Measurements from ENCODE around the gene ACOT8. TPM values are rescaled to one million over a fixed set of nuclear protein-coding genes. Genes with fewer than 3 reads are reported as not detected.

ACOT8 gene
- total and polyA plus RNA-seq, 10 of the 15 experiments (the other 5 are each of a cell fraction or from before 2014, with no cell fraction given) = 5.1 to 47.9 (median 31.8) TPM

DNA sequence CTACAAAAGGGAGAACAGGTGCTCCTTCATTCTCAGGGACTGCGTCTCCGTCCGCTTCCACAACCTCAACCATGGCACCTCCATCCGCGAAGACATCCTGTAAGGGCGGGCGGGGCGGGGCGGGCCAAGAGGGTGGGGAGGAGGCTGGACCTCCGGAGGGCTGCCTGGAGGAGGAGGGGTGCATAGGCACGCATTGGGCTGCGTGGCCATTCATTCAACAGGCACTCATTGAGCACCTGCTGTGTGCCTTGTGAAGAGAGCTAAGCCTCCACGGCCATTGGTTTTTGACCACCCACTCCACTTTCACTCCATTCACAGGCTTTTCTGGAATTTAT is 657 bp upstream of the ACOT8 start:
- H3K79me2 ChIP-seq (ENCODE audit: control insufficient read depth, insufficient read depth, low read length) = peaks cover 19% of the 10 kb centered on the region
- no peaks in the 10 kb centered on the region for H3K9me3 ChIP-seq (replicated peaks; ENCODE audit: control insufficient read depth, insufficient read depth, low read length)
- peak overlapping the region; percentile 96 for H3K27ac ChIP-seq (ENCODE audit: control insufficient read depth, insufficient read depth)
- H3K36me3 ChIP-seq (ENCODE audit: control insufficient read depth in 2 of 2, insufficient read depth in 2 of 2, low read length in 1 of 2) = no peaks in the 10 kb centered on the region
- POLR2A ChIA-PET = interaction anchor here (1.0 to 2.3 kb wide), 7 partner anchors 16 to 113 kb away, joined by 3 to 16 read pairs (median 4); partner anchors contain the start of genes NEURL2 and PCIF1
- SMC1A ChIA-PET (ENCODE audit: uncharacterized antibody, unreplicated experiment) = interaction anchor here (1.2 to 1.8 kb wide), 2 partner anchors 10 to 45 kb away, joined by 5 read pairs; partner anchors contain the start of gene UBE2C
- RAD21 ChIA-PET (ENCODE audit: unreplicated experiment) = interaction anchor here (1.4 to 1.8 kb wide), 2 partner anchors 16 to 23 kb away, joined by 5 to 6 read pairs; partner anchors contain the start of gene ZSWIM1
- CTCF ChIA-PET = interaction anchor here (0.6 to 2.6 kb wide), 8 partner anchors 16 to 401 kb away, joined by 3 to 11 read pairs (median 4); partner anchors contain the start of gene ZSWIM1
- no peaks in the 10 kb centered on the region for H4K20me1 ChIP-seq (ENCODE audit: control insufficient read depth, insufficient read depth)
- H3K9ac ChIP-seq (ENCODE audit: control insufficient read depth, insufficient read depth, low read length) = peak overlapping the region; percentile 89
- no TSS peak for BruUV-seq (replicated peaks)
- FAIRE-seq (no peak), ATAC-seq (peak; percentile 71), DNase-seq (ENCODE audit: low read depth, low spot score) (peak; percentile 31)
- peak overlapping the region; percentile 98 for H2AFZ ChIP-seq (ENCODE audit: control insufficient read depth, low read depth, low read length)
- in situ Hi-C loops (cut with MboI) = no loop called here
- intact Hi-C loops (cut with micrococcal nuclease; ENCODE audit: unreplicated experiment) = loop anchor here (2.0 to 5.0 kb wide), 3 partner anchors 33 to 77 kb away; partner anchors contain the start of genes CTSA, NEURL2, PCIF1 and UBE2C
- H3K4me3 ChIP-seq = peak overlapping the region; percentile 90
- H3K27me3 ChIP-seq (replicated peaks in 1 of 2; ENCODE audit: control insufficient read depth in 2 of 2, insufficient read depth in 2 of 2, low read length in 1 of 2) = no peaks in the 10 kb centered on the region
- peak overlapping the region; percentile 98 for H3K4me2 ChIP-seq (ENCODE audit: control insufficient read depth, insufficient read depth)
- H3K4me1 ChIP-seq (ENCODE audit: control insufficient read depth, insufficient read depth, low read length) = peaks cover 8% of the 10 kb centered on the region
- TF ChIP-seq TAF1 (IDR thresholded peaks at IDR 0.05; ENCODE audit: borderline replicate concordance, low read depth, low read length) = no peak
- TF ChIP-seq, protein P1, sequence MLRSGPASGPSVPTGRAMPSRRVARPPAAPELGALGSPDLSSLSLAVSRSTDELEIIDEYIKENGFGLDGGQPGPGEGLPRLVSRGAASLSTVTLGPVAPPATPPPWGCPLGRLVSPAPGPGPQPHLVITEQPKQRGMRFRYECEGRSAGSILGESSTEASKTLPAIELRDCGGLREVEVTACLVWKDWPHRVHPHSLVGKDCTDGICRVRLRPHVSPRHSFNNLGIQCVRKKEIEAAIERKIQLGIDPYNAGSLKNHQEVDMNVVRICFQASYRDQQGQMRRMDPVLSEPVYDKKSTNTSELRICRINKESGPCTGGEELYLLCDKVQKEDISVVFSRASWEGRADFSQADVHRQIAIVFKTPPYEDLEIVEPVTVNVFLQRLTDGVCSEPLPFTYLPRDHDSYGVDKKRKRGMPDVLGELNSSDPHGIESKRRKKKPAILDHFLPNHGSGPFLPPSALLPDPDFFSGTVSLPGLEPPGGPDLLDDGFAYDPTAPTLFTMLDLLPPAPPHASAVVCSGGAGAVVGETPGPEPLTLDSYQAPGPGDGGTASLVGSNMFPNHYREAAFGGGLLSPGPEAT (IDR thresholded peaks at IDR 0.05; ENCODE audit: low read depth) = peak; percentile 13; the same call in 1 of the 2 replicates
- 0 out of 2 replicates have a peak, but pooled peaks have one; percentile 2 for TF ChIP-seq RCOR1 (conservative IDR thresholded peaks at IDR 0.05; ENCODE audit: low read depth, low read length)
- no peak for TF ChIP-seq YY1 (IDR thresholded peaks at IDR 0.05; ENCODE audit: low read depth, low read length)
- 0 out of 2 replicates have a peak, but pooled peaks have one; percentile 2 for TF ChIP-seq TBL1XR1 (IDR thresholded peaks at IDR 0.05; ENCODE audit: low read depth, low read length)
- TF ChIP-seq SMC3 (IDR thresholded peaks at IDR 0.05; ENCODE audit: borderline replicate concordance, low read length) = no peak
- no peak for TF ChIP-seq STAT3 (IDR thresholded peaks at IDR 0.05; ENCODE audit: low read depth, low read length)
- 0 out of 2 replicates have a peak, but pooled peaks have one; percentile 0 for TF ChIP-seq JUND (IDR thresholded peaks at IDR 0.05; ENCODE audit: low read depth, low read length)
- no peak for TF ChIP-seq STAT1 (conservative IDR thresholded peaks at IDR 0.05)
- TF ChIP-seq POLR2A (IDR thresholded peaks at IDR 0.05; ENCODE audit: low read depth, low read length) = peak; percentile 7; the same call in 1 of the 2 replicates
- no peak for TF ChIP-seq ESRRA (IDR thresholded peaks at IDR 0.05; ENCODE audit: low read length)
- TF ChIP-seq, protein P2, sequence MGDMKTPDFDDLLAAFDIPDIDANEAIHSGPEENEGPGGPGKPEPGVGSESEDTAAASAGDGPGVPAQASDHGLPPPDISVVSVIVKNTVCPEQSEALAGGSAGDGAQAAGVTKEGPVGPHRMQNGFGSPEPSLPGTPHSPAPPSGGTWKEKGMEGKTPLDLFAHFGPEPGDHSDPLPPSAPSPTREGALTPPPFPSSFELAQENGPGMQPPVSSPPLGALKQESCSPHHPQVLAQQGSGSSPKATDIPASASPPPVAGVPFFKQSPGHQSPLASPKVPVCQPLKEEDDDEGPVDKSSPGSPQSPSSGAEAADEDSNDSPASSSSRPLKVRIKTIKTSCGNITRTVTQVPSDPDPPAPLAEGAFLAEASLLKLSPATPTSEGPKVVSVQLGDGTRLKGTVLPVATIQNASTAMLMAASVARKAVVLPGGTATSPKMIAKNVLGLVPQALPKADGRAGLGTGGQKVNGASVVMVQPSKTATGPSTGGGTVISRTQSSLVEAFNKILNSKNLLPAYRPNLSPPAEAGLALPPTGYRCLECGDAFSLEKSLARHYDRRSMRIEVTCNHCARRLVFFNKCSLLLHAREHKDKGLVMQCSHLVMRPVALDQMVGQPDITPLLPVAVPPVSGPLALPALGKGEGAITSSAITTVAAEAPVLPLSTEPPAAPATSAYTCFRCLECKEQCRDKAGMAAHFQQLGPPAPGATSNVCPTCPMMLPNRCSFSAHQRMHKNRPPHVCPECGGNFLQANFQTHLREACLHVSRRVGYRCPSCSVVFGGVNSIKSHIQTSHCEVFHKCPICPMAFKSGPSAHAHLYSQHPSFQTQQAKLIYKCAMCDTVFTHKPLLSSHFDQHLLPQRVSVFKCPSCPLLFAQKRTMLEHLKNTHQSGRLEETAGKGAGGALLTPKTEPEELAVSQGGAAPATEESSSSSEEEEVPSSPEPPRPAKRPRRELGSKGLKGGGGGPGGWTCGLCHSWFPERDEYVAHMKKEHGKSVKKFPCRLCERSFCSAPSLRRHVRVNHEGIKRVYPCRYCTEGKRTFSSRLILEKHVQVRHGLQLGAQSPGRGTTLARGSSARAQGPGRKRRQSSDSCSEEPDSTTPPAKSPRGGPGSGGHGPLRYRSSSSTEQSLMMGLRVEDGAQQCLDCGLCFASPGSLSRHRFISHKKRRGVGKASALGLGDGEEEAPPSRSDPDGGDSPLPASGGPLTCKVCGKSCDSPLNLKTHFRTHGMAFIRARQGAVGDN (IDR thresholded peaks at IDR 0.05) = 0 out of 2 replicates have a peak, but pooled peaks have one; percentile 17
- TF ChIP-seq, protein P3, sequence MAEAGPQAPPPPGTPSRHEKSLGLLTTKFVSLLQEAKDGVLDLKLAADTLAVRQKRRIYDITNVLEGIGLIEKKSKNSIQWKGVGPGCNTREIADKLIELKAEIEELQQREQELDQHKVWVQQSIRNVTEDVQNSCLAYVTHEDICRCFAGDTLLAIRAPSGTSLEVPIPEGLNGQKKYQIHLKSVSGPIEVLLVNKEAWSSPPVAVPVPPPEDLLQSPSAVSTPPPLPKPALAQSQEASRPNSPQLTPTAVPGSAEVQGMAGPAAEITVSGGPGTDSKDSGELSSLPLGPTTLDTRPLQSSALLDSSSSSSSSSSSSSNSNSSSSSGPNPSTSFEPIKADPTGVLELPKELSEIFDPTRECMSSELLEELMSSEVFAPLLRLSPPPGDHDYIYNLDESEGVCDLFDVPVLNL (IDR thresholded peaks at IDR 0.05; ENCODE audit: low read depth, low read length) = 0 out of 2 replicates have a peak, but pooled peaks have one; percentile 2
- 0 out of 2 replicates have a peak, but pooled peaks have one; percentile 9 for TF ChIP-seq ZBED1 (IDR thresholded peaks at IDR 0.05; ENCODE audit: borderline replicate concordance)
- peak; percentile 88 for TF ChIP-seq SMARCA5 (IDR thresholded peaks at IDR 0.05)
- 0% methylated on average over 13 of the region's 13 CpGs for WGBS (ENCODE audit: insufficient coverage, insufficient replicate concordance, low lambda C conversion rate, missing lambda C conversion rate)

All from GM12878 (cell line).